Esophagus muscularis mucosa (tissue), 4 donors: ENCODE results near the gene EPC1.

Source experiments
- EP300 ChIP-seq: sonication (generic); formaldehyde crosslinking; IDR thresholded peaks from one replicate; pipeline ENCODE4 v1.6.1; 2017; ENCODE audit warnings: antibody characterized with exemption
- POLR2AphosphoS5 ChIP-seq, 2 donors: sonication (generic); formaldehyde crosslinking; IDR thresholded peaks; one replicate each; pipeline ENCODE4 v1.6.1; 2017; ENCODE audit warnings: antibody characterized with exemption in 2 of 2
- TF ChIP-seq, protein P1 (sequence below), 3 experiments: fragments of 200-600 bp in 2 of 3; fragments of 450-650 bp in 1 of 3; sonication (generic) in 2 of 3; IDR thresholded peaks; one replicate each; pipeline ENCODE4 v1.5.1; 2017 to 2019; ENCODE audit warnings: antibody characterized with exemption in 3 of 3, mild to moderate bottlenecking in 2 of 3, moderate library complexity in 1 of 3

DNA sequence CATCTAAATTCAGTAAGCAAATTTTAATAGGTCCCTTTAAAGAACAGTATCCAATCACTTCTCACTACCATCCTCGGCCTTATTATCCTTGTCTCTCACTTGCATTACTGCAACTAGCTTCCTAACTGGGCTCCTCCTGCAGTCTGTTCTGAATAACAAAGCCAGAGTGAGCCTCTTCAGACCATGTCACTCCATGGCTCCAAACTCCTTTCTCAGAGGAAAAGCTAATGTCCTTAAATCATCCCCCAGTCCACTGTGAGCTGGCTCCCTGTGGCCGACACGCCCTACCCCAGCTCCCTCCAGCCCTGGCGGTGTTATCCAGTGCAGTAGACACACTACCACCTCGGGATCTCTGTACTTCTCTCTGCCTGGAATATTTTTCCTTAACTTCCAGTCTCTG is 80.0 kb downstream of the EPC1 start:
- TF ChIP-seq, protein P1, sequence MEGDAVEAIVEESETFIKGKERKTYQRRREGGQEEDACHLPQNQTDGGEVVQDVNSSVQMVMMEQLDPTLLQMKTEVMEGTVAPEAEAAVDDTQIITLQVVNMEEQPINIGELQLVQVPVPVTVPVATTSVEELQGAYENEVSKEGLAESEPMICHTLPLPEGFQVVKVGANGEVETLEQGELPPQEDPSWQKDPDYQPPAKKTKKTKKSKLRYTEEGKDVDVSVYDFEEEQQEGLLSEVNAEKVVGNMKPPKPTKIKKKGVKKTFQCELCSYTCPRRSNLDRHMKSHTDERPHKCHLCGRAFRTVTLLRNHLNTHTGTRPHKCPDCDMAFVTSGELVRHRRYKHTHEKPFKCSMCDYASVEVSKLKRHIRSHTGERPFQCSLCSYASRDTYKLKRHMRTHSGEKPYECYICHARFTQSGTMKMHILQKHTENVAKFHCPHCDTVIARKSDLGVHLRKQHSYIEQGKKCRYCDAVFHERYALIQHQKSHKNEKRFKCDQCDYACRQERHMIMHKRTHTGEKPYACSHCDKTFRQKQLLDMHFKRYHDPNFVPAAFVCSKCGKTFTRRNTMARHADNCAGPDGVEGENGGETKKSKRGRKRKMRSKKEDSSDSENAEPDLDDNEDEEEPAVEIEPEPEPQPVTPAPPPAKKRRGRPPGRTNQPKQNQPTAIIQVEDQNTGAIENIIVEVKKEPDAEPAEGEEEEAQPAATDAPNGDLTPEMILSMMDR (IDR thresholded peaks at IDR 0.05), result no peak
- TF ChIP-seq POLR2AphosphoS5 (IDR thresholded peaks at IDR 0.05), result no peak
- no peak for TF ChIP-seq EP300
